ENCODE data around the gene CD300H. TPM values are rescaled to one million over a fixed set of nuclear protein-coding genes. Genes with fewer than 3 reads are reported as not detected.
A peak's percentile ranks its signal among the peaks of the same experiment; 100 is the strongest.
"Not testable (repeated sequence)": the region's sequence is repeated elsewhere in the genome, so short reads cannot be mapped to it uniquely, and the experiment has no call there.

The CD300H gene
- total RNA-seq, 1 donor from 2014 or later: not detected

GRCh38 chr17:74561586-74561985, 5.7 kb downstream of the CD300H start:
- intact Hi-C loops (cut with DNase I): no loop called here
- no peak for ATAC-seq

DNA sequence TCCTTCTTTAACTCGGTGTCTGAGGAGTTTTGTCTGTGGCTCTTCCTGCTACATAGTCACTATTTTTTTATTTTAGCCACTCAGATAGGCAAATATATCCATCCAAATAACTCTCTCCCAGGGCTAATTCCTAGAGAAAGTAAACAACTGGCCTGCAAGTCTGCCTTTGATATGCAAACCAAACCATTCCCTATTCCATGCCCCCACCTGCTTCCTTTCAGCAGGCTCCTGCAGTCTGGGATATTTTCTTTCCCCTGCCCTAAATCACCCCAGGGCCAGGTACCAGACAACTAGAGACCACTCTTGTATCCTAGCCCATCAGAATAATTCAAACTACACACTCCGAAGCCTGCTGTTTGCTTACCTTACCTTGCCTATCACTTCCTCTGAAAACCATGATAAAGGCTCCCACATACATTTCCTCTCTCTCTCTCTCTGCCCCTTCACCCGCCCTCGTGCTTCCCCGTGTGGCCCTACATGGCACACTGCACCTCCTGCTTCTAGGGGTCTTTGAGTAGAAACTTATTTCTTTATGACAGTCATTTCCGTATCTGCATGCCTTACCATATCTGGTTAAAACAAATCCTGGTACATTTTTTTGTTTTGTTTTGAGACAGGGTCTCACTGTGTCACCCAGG, 8.3 kb downstream of the CD300H start:
- no peak for ATAC-seq
- no peak for DNase-seq (ENCODE audit: missing footprints)
- intact Hi-C loops (cut with DNase I): no loop called here

More at GRCh38 chr17:74561586-74561985, 5.7 kb downstream of the CD300H start:
- DNase-seq (ENCODE audit: missing footprints): no peak

DNA sequence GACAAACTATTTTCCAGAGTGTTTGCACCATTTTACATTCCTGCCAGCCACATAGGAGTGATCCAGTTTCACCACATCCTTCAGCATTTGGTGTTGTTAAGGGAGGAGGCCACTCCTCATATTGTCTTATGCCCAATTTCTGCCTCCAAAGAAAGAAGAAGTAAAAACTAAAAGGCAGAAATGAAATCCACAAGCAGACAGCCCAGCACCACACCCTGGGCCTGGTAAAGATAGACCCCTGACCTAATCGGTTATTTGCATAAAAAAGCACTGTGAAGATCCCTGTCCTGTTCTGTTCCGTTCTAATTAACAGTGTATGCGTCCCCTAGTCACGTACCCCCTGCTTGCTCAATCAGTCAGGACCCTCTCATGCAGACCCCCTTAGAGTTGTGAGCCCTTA, 8.9 kb downstream of the CD300H start:
- intact Hi-C loops (cut with DNase I); DNase-seq (ENCODE audit: missing footprints); ATAC-seq: not testable (repeated sequence)

- DNase-seq (ENCODE audit: missing footprints) (no peak), ATAC-seq (no peak)
- intact Hi-C loops (cut with DNase I): no loop called here
Observed at GRCh38 chr17:74555427-74555940, 11.8 kb downstream of the CD300H start.

GRCh38 chr17:74554909-74555308, 12.4 kb downstream of the CD300H start:
- DNase-seq (ENCODE audit: missing footprints): peak; percentile 33
- ATAC-seq: no peak
- intact Hi-C loops (cut with DNase I): no loop called here

DNA sequence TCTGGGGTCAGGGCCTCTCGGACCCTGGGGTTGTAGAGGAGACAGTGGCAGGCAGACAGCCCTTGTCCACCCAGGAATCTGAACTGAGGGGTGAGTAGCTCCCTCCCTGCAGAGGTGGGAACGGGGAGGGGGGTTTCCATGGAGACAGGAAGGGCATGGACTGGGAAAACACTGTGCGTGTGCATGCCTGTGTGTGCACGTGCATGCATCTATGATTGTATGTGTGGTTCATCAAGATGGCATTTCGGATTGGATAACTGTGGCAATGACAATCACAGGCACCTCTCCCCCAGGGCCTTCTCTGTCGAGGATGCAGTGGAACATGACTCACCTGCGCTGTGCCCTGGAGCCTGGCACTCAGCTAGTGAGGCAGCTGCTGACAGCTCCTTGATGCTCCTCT, 15.3 kb downstream of the CD300H start:
- intact Hi-C loops (cut with DNase I): no loop called here
- DNase-seq (ENCODE audit: missing footprints): no peak
- ATAC-seq: no peak

DNA sequence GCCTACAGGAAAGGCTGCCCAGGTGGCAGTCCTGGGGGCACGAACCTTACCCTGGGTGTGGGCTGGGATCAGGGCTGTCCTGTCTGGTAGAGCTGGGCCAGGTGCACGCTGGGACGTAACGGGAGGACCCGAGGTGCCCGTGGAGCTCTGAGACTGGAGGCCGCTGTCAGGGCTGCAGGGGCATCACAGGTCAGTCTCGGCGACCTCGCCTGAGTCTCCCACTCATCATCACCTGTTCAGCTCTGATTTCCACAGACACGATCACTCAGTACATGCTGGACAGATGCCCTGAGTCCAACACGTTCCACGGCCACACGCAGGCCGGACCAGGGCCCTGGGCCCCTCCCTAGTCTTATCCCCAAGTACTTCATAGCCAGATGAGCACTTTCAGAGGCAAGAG, 16.7 kb downstream of the CD300H start:
- DNase-seq (ENCODE audit: missing footprints) (no peak), ATAC-seq (no peak)
- intact Hi-C loops (cut with DNase I): no loop called here

- intact Hi-C loops (cut with DNase I): no loop called here
- no peak for DNase-seq (ENCODE audit: missing footprints)
- ATAC-seq: no peak
Observed at GRCh38 chr17:74549343-74549742, 18.0 kb downstream of the CD300H start.

DNA sequence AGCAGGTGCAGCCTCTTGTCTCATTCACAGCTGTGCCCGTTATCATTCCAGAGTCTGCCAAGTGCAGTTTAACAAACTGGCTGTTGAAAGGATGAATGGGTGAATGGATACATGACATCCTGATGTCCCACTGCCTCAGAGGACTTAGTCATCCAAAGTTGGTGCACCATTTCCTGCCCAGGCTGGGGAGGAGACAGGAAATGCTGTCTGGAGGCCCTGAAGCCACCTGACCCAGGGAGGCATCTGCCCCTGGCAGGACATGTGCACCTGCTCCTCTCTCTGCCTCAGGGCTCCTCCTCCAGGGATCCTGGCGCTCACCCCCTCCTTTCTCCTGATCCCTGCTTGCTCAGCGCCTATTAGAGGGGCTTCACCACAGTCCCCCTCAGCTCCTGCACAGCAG, 19.6 kb downstream of the CD300H start:
- intact Hi-C loops (cut with DNase I): no loop called here
- no peak for ATAC-seq

GRCh38 chr17:74547264-74547663, 20.0 kb downstream of the CD300H start:
- DNase-seq (ENCODE audit: missing footprints): no peak
- intact Hi-C loops (cut with DNase I): no loop called here

More for the DNA sequence above, 19.6 kb downstream of the CD300H start:
- DNase-seq (ENCODE audit: missing footprints): no peak

DNA sequence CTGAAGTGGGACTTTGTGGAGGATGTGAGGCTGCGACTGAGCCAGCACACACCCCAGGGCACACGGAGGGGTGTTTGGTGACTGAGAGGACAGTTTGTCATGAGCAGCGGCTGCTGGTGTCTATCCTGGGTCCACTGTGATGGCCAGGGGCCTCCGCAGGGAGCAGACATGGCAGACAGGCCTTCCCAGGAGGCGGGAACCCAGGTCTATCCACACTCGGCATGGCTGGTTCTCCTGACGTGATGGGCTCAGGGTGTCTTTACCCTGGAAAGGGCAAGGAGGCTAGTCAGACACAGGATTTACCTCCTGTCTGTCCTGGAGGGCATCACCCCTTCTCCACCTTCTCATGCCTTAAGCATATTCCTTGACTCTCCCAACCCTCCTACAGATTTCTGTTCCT, 20.7 kb downstream of the CD300H start:
- intact Hi-C loops (cut with DNase I): no loop called here
- no peak for ATAC-seq
- DNase-seq (ENCODE audit: missing footprints): no peak

More at GRCh38 chr17:74547264-74547663, 20.0 kb downstream of the CD300H start:
- no peak for ATAC-seq

GRCh38 chr17:74545843-74546230, 21.5 kb downstream of the CD300H start, which contains the start of gene CD300C:
TSS of gene CD300C (minus strand) at chr17:74546115. CDS start at chr17:74545782, 333 bp downstream.
- intact Hi-C loops (cut with DNase I): no loop called here
- DNase-seq (ENCODE audit: missing footprints) (peak; percentile 80), ATAC-seq (peak; percentile 57)

GRCh38 chr17:74544991-74545842, 22.1 kb downstream of the CD300H start:
- DNase-seq (ENCODE audit: missing footprints) (no peak), ATAC-seq (no peak)
- intact Hi-C loops (cut with DNase I): no loop called here

DNA sequence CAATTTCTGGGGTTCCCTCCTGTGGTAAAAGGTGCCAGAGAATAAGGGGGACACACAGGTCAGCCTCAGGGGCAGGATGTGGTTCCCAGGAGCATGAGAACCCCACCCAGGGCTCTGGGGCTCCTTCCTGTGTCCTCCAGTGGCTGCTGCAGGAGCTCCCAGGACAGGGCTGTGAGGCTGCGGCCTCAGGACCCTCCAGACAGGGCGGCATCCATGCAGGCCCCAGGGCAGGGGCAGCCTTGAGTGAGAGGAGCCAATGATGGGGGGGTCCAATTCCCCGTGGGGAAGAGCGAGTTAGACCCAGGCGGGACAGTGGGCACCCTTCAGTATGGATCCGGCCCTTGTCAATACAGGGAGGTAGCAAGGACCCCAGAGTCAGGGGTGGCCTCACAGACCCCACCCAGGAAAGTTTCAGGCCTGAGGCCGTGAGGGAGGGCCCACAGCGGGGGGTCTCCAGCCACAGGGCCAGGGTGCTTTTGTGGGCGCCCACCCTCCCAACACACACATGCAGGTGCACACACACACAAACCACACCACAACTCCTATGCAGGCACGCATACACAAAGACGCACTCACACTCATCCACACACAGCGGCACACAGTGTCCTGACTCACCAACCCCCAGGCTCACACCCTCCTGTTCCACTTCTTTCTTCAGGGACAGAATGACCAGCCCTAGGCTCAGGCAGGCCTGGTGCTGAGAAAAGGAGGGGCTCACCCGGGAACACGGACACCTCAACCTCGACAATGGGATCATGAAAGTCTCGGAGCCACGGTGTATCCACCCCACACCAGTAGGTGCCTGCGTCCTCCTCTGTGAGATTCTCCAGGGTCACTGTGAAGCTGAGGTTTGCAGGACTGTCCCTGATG, 23.2 kb downstream of the CD300H start:
- ATAC-seq (no peak), DNase-seq (ENCODE audit: missing footprints) (no peak)
- intact Hi-C loops (cut with DNase I): no loop called here

- intact Hi-C loops (cut with DNase I): no loop called here
- ATAC-seq: no peak
Observed at GRCh38 chr17:74543406-74543805, 23.9 kb downstream of the CD300H start.

DNA sequence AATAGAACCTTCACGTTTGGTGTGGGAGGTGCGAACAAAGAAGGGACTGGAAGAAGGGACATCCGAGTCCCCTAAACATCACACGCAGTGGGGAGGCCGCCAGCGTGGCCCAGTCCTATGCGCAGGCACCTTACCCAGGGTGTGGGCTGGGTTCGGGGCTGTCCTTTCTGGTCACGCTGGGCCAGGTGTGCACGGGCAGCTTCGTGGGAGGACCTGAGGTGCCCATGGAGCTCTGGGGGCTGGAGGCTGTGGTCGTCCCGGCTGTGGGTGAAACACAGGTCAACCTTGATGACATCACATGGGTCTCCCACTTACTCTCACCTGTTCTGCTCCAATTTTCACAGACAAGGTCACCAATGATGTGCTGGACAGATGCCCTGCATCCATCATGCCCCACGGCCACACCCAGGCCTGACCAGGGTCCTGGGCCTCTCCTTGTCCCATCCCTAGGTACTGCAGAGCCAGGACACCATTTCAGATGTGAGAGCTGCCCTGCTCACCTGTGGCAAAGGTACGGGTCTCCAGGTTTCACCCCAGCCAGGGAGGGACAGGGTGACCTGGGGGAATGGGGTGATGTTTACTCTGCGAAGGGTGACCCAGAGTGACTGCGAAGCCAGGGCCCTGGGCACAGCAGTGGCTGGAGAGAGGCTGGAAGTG, 24.5 kb downstream of the CD300H start:
- ATAC-seq: no peak
- peak; percentile 46 for DNase-seq (ENCODE audit: missing footprints)
- intact Hi-C loops (cut with DNase I): no loop called here

More at GRCh38 chr17:74543406-74543805, 23.9 kb downstream of the CD300H start:
- DNase-seq (ENCODE audit: missing footprints): peak; percentile 60

DNA sequence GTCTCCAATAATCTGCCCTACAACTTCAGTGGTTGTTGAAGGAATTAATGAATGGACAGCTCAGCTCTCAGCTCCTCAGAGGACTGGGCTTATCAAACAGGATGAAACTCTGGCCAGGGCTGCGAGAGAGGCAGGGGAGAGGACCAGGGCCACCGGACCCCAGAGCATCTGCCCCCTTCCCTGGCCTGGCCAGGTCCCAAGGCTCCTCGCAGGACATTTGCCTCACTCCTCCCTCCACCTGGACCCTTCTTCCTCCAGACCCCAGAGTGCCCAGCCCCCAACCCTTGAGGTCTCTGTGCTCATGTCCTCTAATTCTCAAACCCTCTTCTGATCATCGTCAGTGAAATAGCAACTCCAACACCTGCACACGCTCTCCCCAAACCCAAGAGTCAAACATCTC, 25.1 kb downstream of the CD300H start:
- ATAC-seq (no peak), DNase-seq (ENCODE audit: missing footprints) (peak; percentile 22)
- intact Hi-C loops (cut with DNase I): no loop called here

Measured in Right ventricle myocardium inferior (tissue), 1 donor.